HEK293 (cell line): ENCODE measurements around the gene HERC4.

ENCODE experiments used
- EGR2 ChIP-seq: fragments of 450-650 bp; formaldehyde crosslinking; IDR thresholded peaks from 2 replicates; pipeline ENCODE4 v1.5.1; 2016; ENCODE audit warnings: low read depth, missing biosample characterization, missing genetic modification characterization
- MYNN ChIP-seq: fragments of 450-650 bp; formaldehyde crosslinking; IDR thresholded peaks from 2 replicates; pipeline ENCODE4 v1.5.1; 2016; ENCODE audit warnings: missing biosample characterization, missing genetic modification characterization, borderline replicate concordance
- SP3 ChIP-seq: fragments of 450-650 bp; formaldehyde crosslinking; IDR thresholded peaks from 2 replicates; pipeline ENCODE4 v1.5.1; 2016; ENCODE audit warnings: missing biosample characterization, missing genetic modification characterization
- ZBTB11 ChIP-seq: fragments of 450-650 bp; formaldehyde crosslinking; conservative IDR thresholded peaks from 2 replicates; pipeline ENCODE4 v1.5.1; 2016; ENCODE audit warnings: low read depth, missing biosample characterization, missing genetic modification characterization
- ZBTB44 ChIP-seq: fragments of 450-650 bp; IDR thresholded peaks from 2 replicates; pipeline ENCODE4 v1.5.1; 2018; ENCODE audit warnings: missing biosample characterization, mild to moderate bottlenecking, missing genetic modification characterization
- ZFP3 ChIP-seq: fragments of 450-650 bp; formaldehyde crosslinking; IDR thresholded peaks from 2 replicates; pipeline ENCODE4 v1.5.1; 2016; ENCODE audit warnings: low read depth, missing biosample characterization, missing genetic modification characterization
- ZNF23 ChIP-seq: fragments of 450-650 bp; formaldehyde crosslinking; IDR thresholded peaks from 2 replicates; pipeline ENCODE4 v1.5.1; 2016; ENCODE audit warnings: missing biosample characterization, missing genetic modification characterization, borderline replicate concordance
- ZNF266 ChIP-seq: fragments of 450-650 bp; formaldehyde crosslinking; IDR thresholded peaks from 2 replicates; pipeline ENCODE4 v1.5.1; 2016; ENCODE audit warnings: missing biosample characterization, missing genetic modification characterization, low read depth
- ZNF302 ChIP-seq: fragments of 450-650 bp; formaldehyde crosslinking; IDR thresholded peaks from 2 replicates; pipeline ENCODE4 v1.5.1; 2016; ENCODE audit warnings: missing biosample characterization, missing genetic modification characterization, low read depth
- ZNF350 ChIP-seq: fragments of 450-650 bp; formaldehyde crosslinking; IDR thresholded peaks from 2 replicates; pipeline ENCODE4 v1.5.0; 2017; ENCODE audit warnings: missing biosample characterization, mild to moderate bottlenecking, missing genetic modification characterization
- ZNF514 ChIP-seq: fragments of 450-650 bp; formaldehyde crosslinking; IDR thresholded peaks from 2 replicates; pipeline ENCODE4 v1.5.1; 2016; ENCODE audit warnings: missing biosample characterization, missing genetic modification characterization
- ZNF555 ChIP-seq: fragments of 450-650 bp; formaldehyde crosslinking; conservative IDR thresholded peaks from 2 replicates; pipeline ENCODE4 v1.5.1; 2017; ENCODE audit warnings: missing biosample characterization, mild to moderate bottlenecking, missing genetic modification characterization, inconsistent platforms
- ZNF621 ChIP-seq: fragments of 450-650 bp; formaldehyde crosslinking; IDR thresholded peaks from 2 replicates; pipeline ENCODE4 v1.5.1; 2017; ENCODE audit warnings: missing biosample characterization, missing genetic modification characterization
- ZNF654 ChIP-seq: fragments of 450-650 bp; formaldehyde crosslinking; IDR thresholded peaks from 2 replicates; pipeline ENCODE4 v1.5.1; 2016; ENCODE audit warnings: low read depth, missing biosample characterization, missing genetic modification characterization
- ZNF747 ChIP-seq: fragments of 450-650 bp; formaldehyde crosslinking; IDR thresholded peaks from 2 replicates; pipeline ENCODE4 v1.5.1; 2016; ENCODE audit warnings: missing biosample characterization, missing genetic modification characterization
- ZNF76 ChIP-seq: fragments of 450-650 bp; formaldehyde crosslinking; IDR thresholded peaks from 2 replicates; pipeline ENCODE4; 2016; ENCODE audit warnings: low read depth, missing biosample characterization, missing genetic modification characterization, borderline replicate concordance
- ZXDB ChIP-seq: fragments of 450-650 bp; formaldehyde crosslinking; IDR thresholded peaks from 2 replicates; pipeline ENCODE4 v1.5.1; 2016; ENCODE audit warnings: missing biosample characterization, missing genetic modification characterization
- TF ChIP-seq, protein P1 (sequence below): fragments of 450-650 bp; formaldehyde crosslinking; conservative IDR thresholded peaks from 2 replicates; pipeline ENCODE4 v1.5.1; 2016; ENCODE audit warnings: low read depth, missing biosample characterization, missing genetic modification characterization
- TF ChIP-seq, protein P2 (sequence below): fragments of 450-650 bp; formaldehyde crosslinking; IDR thresholded peaks from 2 replicates; pipeline ENCODE4 v1.5.1; 2016; ENCODE audit warnings: missing biosample characterization, missing genetic modification characterization
- TF ChIP-seq, protein P3 (sequence below): fragments of 450-650 bp; formaldehyde crosslinking; IDR thresholded peaks from 2 replicates; pipeline ENCODE4 v1.5.1; 2017; ENCODE audit warnings: missing biosample characterization, mild to moderate bottlenecking, missing genetic modification characterization, moderate library complexity
- TF ChIP-seq, protein P4 (sequence below): fragments of 450-650 bp; formaldehyde crosslinking; IDR thresholded peaks from 2 replicates; pipeline ENCODE4 v1.5.1; 2016; ENCODE audit warnings: missing biosample characterization, missing genetic modification characterization, borderline replicate concordance

The HERC4 gene

GRCh38 chr10:68105820-68106219 is 30.7 kb upstream of the HERC4 start (continued):
- TF ChIP-seq EGR2 (tag by site-specific recombination) (no peak), ZNF514 (tag by site-specific recombination) (no peak), ZFP3 (tag by site-specific recombination) (no peak), ZBTB11 (no peak), ZNF555 (tag by site-specific recombination) (no peak), ZNF302 (no peak), ZNF747 (tag by site-specific recombination) (no peak), ZNF23 (no peak), MYNN (tag by site-specific recombination) (no peak), ZNF266 (no peak), ZXDB (peak; percentile 51), ZBTB44 (tag by site-specific recombination) (peak; percentile 53; the same call in 1 of the 2 replicates), ZNF654 (no peak), ZNF350 (tag by site-specific recombination) (no peak), SP3 (no peak), ZNF76 (tag by site-specific recombination) (no peak), ZNF621 (tag by site-specific recombination) (no peak)
- TF ChIP-seq, protein P1, sequence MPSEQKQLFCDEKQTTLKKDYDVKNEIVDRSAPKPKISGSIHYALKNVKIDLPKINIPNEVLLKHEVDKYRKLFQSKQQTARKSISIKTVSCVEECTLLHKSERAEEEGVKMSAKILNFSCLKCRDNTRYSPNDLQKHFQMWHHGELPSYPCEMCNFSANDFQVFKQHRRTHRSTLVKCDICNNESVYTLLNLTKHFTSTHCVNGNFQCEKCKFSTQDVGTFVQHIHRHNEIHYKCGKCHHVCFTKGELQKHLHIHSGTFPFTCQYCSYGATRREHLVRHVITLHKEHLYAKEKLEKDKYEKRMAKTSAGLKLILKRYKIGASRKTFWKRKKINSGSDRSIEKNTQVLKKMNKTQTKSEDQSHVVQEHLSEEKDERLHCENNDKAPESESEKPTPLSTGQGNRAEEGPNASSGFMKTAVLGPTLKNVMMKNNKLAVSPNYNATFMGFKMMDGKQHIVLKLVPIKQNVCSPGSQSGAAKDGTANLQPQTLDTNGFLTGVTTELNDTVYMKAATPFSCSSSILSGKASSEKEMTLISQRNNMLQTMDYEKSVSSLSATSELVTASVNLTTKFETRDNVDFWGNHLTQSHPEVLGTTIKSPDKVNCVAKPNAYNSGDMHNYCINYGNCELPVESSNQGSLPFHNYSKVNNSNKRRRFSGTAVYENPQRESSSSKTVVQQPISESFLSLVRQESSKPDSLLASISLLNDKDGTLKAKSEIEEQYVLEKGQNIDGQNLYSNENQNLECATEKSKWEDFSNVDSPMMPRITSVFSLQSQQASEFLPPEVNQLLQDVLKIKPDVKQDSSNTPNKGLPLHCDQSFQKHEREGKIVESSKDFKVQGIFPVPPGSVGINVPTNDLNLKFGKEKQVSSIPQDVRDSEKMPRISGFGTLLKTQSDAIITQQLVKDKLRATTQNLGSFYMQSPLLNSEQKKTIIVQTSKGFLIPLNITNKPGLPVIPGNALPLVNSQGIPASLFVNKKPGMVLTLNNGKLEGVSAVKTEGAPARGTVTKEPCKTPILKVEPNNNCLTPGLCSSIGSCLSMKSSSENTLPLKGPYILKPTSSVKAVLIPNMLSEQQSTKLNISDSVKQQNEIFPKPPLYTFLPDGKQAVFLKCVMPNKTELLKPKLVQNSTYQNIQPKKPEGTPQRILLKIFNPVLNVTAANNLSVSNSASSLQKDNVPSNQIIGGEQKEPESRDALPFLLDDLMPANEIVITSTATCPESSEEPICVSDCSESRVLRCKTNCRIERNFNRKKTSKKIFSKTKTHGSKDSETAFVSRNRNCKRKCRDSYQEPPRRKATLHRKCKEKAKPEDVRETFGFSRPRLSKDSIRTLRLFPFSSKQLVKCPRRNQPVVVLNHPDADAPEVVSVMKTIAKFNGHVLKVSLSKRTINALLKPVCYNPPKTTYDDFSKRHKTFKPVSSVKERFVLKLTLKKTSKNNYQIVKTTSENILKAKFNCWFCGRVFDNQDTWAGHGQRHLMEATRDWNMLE (tag by site-specific recombination), result no peak
- TF ChIP-seq, protein P2, sequence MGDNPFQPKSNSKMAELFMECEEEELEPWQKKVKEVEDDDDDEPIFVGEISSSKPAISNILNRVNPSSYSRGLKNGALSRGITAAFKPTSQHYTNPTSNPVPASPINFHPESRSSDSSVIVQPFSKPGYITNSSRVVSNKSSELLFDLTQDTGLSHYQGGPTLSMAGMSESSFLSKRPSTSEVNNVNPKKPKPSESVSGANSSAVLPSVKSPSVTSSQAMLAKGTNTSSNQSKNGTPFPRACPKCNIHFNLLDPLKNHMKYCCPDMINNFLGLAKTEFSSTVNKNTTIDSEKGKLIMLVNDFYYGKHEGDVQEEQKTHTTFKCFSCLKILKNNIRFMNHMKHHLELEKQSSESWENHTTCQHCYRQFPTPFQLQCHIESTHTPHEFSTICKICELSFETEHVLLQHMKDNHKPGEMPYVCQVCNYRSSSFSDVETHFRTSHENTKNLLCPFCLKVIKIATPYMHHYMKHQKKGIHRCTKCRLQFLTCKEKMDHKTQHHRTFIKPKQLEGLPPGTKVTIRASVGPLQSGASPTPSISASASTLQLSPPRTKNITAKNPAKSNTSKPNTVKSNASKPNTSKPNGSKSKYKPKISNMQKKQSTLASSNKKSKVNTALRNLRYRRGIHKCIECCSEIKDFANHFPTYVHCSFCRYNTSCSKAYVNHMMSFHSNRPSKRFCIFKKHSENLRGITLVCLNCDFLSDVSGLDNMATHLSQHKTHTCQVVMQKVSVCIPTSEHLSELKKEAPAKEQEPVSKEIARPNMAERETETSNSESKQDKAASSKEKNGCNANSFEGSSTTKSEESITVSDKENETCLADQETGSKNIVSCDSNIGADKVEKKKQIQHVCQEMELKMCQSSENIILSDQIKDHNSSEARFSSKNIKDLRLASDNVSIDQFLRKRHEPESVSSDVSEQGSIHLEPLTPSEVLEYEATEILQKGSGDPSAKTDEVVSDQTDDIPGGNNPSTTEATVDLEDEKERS (tag by site-specific recombination), result no peak
- TF ChIP-seq, protein P3, sequence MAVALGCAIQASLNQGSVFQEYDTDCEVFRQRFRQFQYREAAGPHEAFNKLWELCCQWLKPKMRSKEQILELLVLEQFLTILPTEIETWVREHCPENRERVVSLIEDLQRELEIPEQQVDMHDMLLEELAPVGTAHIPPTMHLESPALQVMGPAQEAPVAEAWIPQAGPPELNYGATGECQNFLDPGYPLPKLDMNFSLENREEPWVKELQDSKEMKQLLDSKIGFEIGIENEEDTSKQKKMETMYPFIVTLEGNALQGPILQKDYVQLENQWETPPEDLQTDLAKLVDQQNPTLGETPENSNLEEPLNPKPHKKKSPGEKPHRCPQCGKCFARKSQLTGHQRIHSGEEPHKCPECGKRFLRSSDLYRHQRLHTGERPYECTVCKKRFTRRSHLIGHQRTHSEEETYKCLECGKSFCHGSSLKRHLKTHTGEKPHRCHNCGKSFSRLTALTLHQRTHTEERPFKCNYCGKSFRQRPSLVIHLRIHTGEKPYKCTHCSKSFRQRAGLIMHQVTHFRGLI (tag by site-specific recombination), result no peak
- TF ChIP-seq, protein P4, sequence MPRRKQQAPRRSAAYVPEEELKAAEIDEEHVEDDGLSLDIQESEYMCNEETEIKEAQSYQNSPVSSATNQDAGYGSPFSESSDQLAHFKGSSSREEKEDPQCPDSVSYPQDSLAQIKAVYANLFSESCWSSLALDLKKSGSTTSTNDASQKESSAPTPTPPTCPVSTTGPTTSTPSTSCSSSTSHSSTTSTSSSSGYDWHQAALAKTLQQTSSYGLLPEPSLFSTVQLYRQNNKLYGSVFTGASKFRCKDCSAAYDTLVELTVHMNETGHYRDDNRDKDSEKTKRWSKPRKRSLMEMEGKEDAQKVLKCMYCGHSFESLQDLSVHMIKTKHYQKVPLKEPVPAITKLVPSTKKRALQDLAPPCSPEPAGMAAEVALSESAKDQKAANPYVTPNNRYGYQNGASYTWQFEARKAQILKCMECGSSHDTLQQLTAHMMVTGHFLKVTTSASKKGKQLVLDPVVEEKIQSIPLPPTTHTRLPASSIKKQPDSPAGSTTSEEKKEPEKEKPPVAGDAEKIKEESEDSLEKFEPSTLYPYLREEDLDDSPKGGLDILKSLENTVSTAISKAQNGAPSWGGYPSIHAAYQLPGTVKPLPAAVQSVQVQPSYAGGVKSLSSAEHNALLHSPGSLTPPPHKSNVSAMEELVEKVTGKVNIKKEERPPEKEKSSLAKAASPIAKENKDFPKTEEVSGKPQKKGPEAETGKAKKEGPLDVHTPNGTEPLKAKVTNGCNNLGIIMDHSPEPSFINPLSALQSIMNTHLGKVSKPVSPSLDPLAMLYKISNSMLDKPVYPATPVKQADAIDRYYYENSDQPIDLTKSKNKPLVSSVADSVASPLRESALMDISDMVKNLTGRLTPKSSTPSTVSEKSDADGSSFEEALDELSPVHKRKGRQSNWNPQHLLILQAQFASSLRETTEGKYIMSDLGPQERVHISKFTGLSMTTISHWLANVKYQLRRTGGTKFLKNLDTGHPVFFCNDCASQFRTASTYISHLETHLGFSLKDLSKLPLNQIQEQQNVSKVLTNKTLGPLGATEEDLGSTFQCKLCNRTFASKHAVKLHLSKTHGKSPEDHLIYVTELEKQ (tag by site-specific recombination), result 0 out of 2 replicates have a peak, but pooled peaks have one; percentile 52
